Heart right ventricle (tissue), 16 donors: ENCODE data around the gene TSLP. TPM values are rescaled to one million over a fixed set of nuclear protein-coding genes. Genes with fewer than 3 reads are reported as not detected.

Experiments used
- ATAC-seq, 8 donors: fragments of 200-7000 bp; cut with Tn5 transposase; one replicate each; pipeline ENCODE4 v1.9.1; 2020; ENCODE audit warnings: mild to moderate bottlenecking in 8 of 8, moderate library complexity in 8 of 8, moderate number of reproducible peaks in 1 of 8
- DNase-seq, 2 donors: peaks; one replicate each; pipeline ENCODE4 v3.0.0-alpha.2; 2020
- H3K27ac ChIP-seq, 10 donors: fragments of 200-600 bp; sonication (generic) in 2 of 10; one replicate each; pipeline versions ENCODE4 v1.5.0 to v1.8.0; 2020 to 2022; ENCODE audit warnings: mild to moderate bottlenecking in 3 of 10
- H3K27me3 ChIP-seq, 7 donors: fragments of 200-600 bp; one replicate each; pipeline ENCODE4 v1.8.0; 2021 to 2022; ENCODE audit warnings: mild to moderate bottlenecking in 2 of 7
- H3K36me3 ChIP-seq, 9 donors: fragments of 200-600 bp; sonication (generic) in 1 of 9; one replicate each; pipeline versions ENCODE4 v1.5.0 to v1.8.0; 2020 to 2022; ENCODE audit warnings: mild to moderate bottlenecking in 2 of 9
- H3K4me1 ChIP-seq, 9 donors: fragments of 200-600 bp; sonication (generic) in 1 of 9; one replicate each; pipeline versions ENCODE4 v1.5.0 to v1.8.0; 2020 to 2022; ENCODE audit warnings: mild to moderate bottlenecking in 4 of 9
- H3K4me3 ChIP-seq, 10 donors: fragments of 200-600 bp; sonication (generic) in 2 of 10; one replicate each; pipeline versions ENCODE4 v1.5.0 to v1.8.0; 2020 to 2022; ENCODE audit warnings: mild to moderate bottlenecking in 7 of 10, moderate library complexity in 2 of 10
- H3K9me3 ChIP-seq, 11 donors: fragments of 200-600 bp in 10 of 11; sonication (generic) in 2 of 11; one replicate each; pipeline versions ENCODE4 v1.5.0 to v1.8.0; 2013 to 2022; ENCODE audit warnings: mild to moderate bottlenecking in 2 of 11, control low read depth in 1 of 11, moderate library complexity in 1 of 11
- WGBS, 2 donors: extraction: QIAGEN DNeasy Blood & Tissue Kit; methylation state at CpG; one replicate each; pipeline ENCODE4 v1.1.7; 2013; ENCODE audit warnings: inconsistent platforms in 1 of 2; 5-methylcytosine and 5-hydroxymethylcytosine counted together
- intact Hi-C, 10 donors: fragments of 100-400 bp; cut with DNase I; formaldehyde crosslinking; loops; one replicate each; pipeline versions ENCODE4 v1.11.1 to v1.14.2; 2022
- polyA plus RNA-seq, 2 donors: library from polyadenylated mRNA; stranded (reverse); fragments of 200-250 nt; gene quantifications; one replicate each; pipeline ENCODE4 v1.2.3, GENCODE V29; 2013
- total RNA-seq, 10 donors: library from RNA; stranded (reverse); fragmentation: NEBNext Ultra II Directional in 3 of 10; extraction: Animal tissue kit (Norgen Biotek cat#: 25700) in 3 of 10; gene quantifications; one replicate each; pipeline versions ENCODE4 v1.2.1 to v1.2.4, GENCODE V29; 2021 to 2023
- TF ChIP-seq, protein P1 (sequence below), 9 donors: fragments of 200-600 bp; sonication (generic) in 2 of 9; IDR thresholded peaks; one replicate each; pipeline versions ENCODE4 v1.5.0 to v1.8.0; 2021 to 2022; ENCODE audit warnings: antibody characterized with exemption in 9 of 9, mild to moderate bottlenecking in 5 of 9, moderate library complexity in 1 of 9
- donor health status: Arrhythmogenic right ventricular cardiomyopathy.
- donor health status: ischemic (EF 13 %, LVEDD 7.1; RV severe dilation, severe dysfunction).
- donor health status: healthy with polysubstance abuse.
- donor health status: DM: no; HTN: yes; CAD: no.
- donor health status: DM: no; HTN: no; CAD: no.
- donor health status: ischemic (EF 25% LVEDD 6.9; RV normal size, moderate dysfunction).
- donor health status: ischemic (EF 25% LVEDD 5.7; RV mildly dilated, moderate dysfunction).
- donor health status: healthy.
- donor health status: DM: yes; HTN: yes; CAD: no.
- donor health status: Ischemic cardiomyopathy.
- donor health status: ischemic (EF 35%, LVEDD 5.7; RV mildly dilated, moderate dysfunction).
- donor health status: nonischemic (EF 11% LVEDD 7.7; RV severe dilation, severe dysfunction).
- donor health status: DM: yes; HTN: yes; CAD: no.
- donor health status: PGD.
- donor health status: ischemic (EF 29% LVEDD 5.4; RV normal size, mild dysfunction).
- donor health status: nonischemic (EF 23%, LVEDD 6.1; RV moderate dilation, normal function).

Gene TSLP
- total and polyA plus RNA-seq, 12 donors, result 2.8 to 8.7 (median 4.5) TPM

- DNase-seq (no peak), ATAC-seq (no peak)
- Histone ChIP-seq H3K27me3 (no peaks in the 10 kb centered on the region), H3K4me3 (no peak overlapping the region), H3K9me3 (no peaks in the 10 kb centered on the region), H3K4me1 (peaks cover 0 to 20% (median 0%) of the 10 kb centered on the region in 9 donors), H3K36me3 (peaks cover 0 to 100% (median 38%) of the 10 kb centered on the region in 9 donors), H3K27ac (no peak overlapping the region)
- WGBS, 2 donors, result 91% methylated on average over 3 of the region's 3 CpGs
- TF ChIP-seq, protein P1, sequence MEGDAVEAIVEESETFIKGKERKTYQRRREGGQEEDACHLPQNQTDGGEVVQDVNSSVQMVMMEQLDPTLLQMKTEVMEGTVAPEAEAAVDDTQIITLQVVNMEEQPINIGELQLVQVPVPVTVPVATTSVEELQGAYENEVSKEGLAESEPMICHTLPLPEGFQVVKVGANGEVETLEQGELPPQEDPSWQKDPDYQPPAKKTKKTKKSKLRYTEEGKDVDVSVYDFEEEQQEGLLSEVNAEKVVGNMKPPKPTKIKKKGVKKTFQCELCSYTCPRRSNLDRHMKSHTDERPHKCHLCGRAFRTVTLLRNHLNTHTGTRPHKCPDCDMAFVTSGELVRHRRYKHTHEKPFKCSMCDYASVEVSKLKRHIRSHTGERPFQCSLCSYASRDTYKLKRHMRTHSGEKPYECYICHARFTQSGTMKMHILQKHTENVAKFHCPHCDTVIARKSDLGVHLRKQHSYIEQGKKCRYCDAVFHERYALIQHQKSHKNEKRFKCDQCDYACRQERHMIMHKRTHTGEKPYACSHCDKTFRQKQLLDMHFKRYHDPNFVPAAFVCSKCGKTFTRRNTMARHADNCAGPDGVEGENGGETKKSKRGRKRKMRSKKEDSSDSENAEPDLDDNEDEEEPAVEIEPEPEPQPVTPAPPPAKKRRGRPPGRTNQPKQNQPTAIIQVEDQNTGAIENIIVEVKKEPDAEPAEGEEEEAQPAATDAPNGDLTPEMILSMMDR (IDR thresholded peaks at IDR 0.05), result no peak
- intact Hi-C loops, result no loop called here
Measured at GRCh38 chr5:111111956-111112355, 40.4 kb downstream of the TSLP start.

DNA sequence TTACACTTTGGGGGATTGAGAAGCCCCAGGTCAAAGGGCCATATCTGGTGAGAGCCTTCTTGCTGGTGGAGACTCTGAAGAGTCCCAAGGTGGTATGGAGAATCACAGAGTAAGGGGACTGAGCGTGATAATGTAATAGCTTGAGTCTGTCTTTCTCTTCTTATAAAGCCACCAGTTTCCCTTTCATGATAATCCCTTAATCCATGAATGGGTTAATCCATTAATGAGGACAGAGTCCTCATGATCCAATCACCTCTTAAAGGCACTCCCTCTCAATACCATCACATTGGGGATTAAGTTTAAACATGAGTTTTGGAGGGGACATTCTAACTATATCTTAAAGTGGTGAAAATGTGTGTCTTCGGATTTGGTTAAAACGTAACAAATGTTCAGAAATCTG is 42.2 kb downstream of the TSLP start:
- Histone ChIP-seq H3K4me3 (no peak overlapping the region), H3K4me1 (peaks cover 0 to 23% (median 0%) of the 10 kb centered on the region in 9 donors), H3K36me3 (peaks cover 0 to 100% (median 34%) of the 10 kb centered on the region in 9 donors), H3K9me3 (no peaks in the 10 kb centered on the region), H3K27me3 (no peaks in the 10 kb centered on the region), H3K27ac (no peak overlapping the region)
- WGBS, 2 donors, result 95 to 96% methylated on average over 3 of the region's 3 CpGs
- ATAC-seq (no peak), DNase-seq (no peak)
- TF ChIP-seq, protein P1 (IDR thresholded peaks at IDR 0.05), result no peak
- intact Hi-C loops, result no loop called here

- intact Hi-C loops, result no loop called here
- TF ChIP-seq, protein P1 (IDR thresholded peaks at IDR 0.05), result no peak
- WGBS, 2 donors, result 97 to 98% methylated on average over 1 of the region's 1 CpG
- no peak for ATAC-seq
- no peak for DNase-seq
- Histone ChIP-seq H3K27ac (no peak overlapping the region), H3K4me1 (peaks cover 0 to 23% (median 0%) of the 10 kb centered on the region in 9 donors), H3K27me3 (no peaks in the 10 kb centered on the region), H3K36me3 (peaks cover 0 to 100% (median 40%) of the 10 kb centered on the region in 9 donors), H3K4me3 (no peak overlapping the region), H3K9me3 (no peaks in the 10 kb centered on the region)
Measured at GRCh38 chr5:111115229-111115628, 43.7 kb downstream of the TSLP start.

DNA sequence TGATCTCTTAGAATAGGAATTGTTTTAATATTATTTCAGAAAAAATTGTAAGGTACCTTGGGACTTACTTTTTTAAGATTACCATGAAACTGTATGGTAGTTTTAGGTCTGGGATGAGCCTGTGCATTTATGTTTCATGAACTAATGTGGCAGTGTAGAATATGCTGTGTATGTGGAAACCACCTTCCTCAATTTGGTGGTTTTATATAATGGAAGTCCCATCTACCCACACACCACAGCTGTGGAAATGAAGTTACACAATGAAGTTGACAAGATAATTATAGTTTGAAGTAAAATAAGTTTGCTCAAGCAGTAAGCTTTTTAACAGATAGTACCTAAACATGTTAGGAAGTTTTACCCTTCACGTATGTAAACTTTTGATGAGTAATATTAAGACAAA is 45.0 kb downstream of the TSLP start:
- TF ChIP-seq, protein P1 (IDR thresholded peaks at IDR 0.05), result no peak
- Histone ChIP-seq H3K4me3 (no peak overlapping the region), H3K36me3 (peaks cover 0 to 100% (median 43%) of the 10 kb centered on the region in 9 donors), H3K4me1 (peaks cover 0 to 23% (median 0%) of the 10 kb centered on the region in 9 donors), H3K27ac (no peak overlapping the region), H3K27me3 (no peaks in the 10 kb centered on the region), H3K9me3 (no peaks in the 10 kb centered on the region)
- intact Hi-C loops, result no loop called here
- WGBS, 2 donors, result 83 to 84% methylated on average over 1 of the region's 1 CpG
- ATAC-seq, result peak in 3 of 8 donors; percentile 52 to 76 (median 55)
- no peak for DNase-seq
